SK-N-SH (cell line): ENCODE measurements around the gene CIDEC. TPM values are rescaled to one million over a fixed set of nuclear protein-coding genes. Genes with fewer than 3 reads are reported as not detected.

Experiments used
- CTCF ChIA-PET: fragments of 300-600, 350-600 bp; formaldehyde crosslinking; extraction: SDS; loops from one replicate; lab custom pipeline; 2021; lab: Yijun Ruan, JAX
- POLR2A ChIA-PET: fragments of 350-600 bp; sonication (Branson Sonifier 250); formaldehyde crosslinking; extraction: SDS; loops from one replicate; lab custom pipeline; 2020; ENCODE audit warnings: antibody characterized with exemption, inconsistent platforms; lab: Yijun Ruan, JAX
- DNase-seq: peaks from one replicate; pipeline ENCODE4 v3.0.0; 2012
- H2AFZ ChIP-seq: fragments of 200-600 bp; sonication (generic); 2 replicates; pipeline ENCODE4 v1.8.1; 2016; ENCODE audit warnings: antibody characterized with exemption, mild to moderate bottlenecking, low read depth
- H3F3A ChIP-seq: fragments of 200-600 bp; sonication (generic); replicated peaks from 2 replicates; pipeline ENCODE3; 2016; ENCODE audit warnings: antibody characterized with exemption, mild to moderate bottlenecking; ENCODE audit not compliant: insufficient read depth
- H3K27ac ChIP-seq, 2 experiments: fragments of 200-500 bp in 1 of 2; fragments of 200-600 bp in 1 of 2; sonication (Bioruptor generic) in 1 of 2; sonication (generic), shearing (Covaris generic) in 1 of 2; 2 replicates each; pipeline versions ENCODE4 v1.5.1 to v1.6.1; 2014 to 2016; ENCODE audit warnings: low read depth in 2 of 2, inconsistent platforms in 1 of 2, low read length in 1 of 2, mild to moderate bottlenecking in 1 of 2, mixed read lengths in 1 of 2
- H3K27me3 ChIP-seq: fragments of 200-600 bp; sonication (generic), shearing (Covaris generic); 2 replicates; pipeline ENCODE4 v1.6.1; 2016; ENCODE audit warnings: mixed run types; ENCODE audit not compliant: insufficient read depth
- H3K36me3 ChIP-seq, 2 experiments: fragments of 200-500 bp in 1 of 2; fragments of 200-600 bp in 1 of 2; sonication (Bioruptor generic) in 1 of 2; sonication (generic) in 1 of 2; replicated peaks in 1 of 2; 2 replicates each; pipeline versions ENCODE3 to v1.5.1; 2014 to 2016; ENCODE audit warnings: low read length in 1 of 2, mild to moderate bottlenecking in 1 of 2; ENCODE audit not compliant: insufficient read depth in 2 of 2, control insufficient read depth in 1 of 2
- H3K4me1 ChIP-seq, 2 experiments: fragments of 200-500 bp in 1 of 2; fragments of 200-600 bp in 1 of 2; sonication (Bioruptor generic) in 1 of 2; sonication (generic), shearing (Covaris generic) in 1 of 2; 2 replicates each; pipeline versions ENCODE4 v1.5.1 to v1.6.1; 2014 to 2016; ENCODE audit warnings: low read depth in 1 of 2, low read length in 1 of 2, mixed run types in 1 of 2; ENCODE audit not compliant: insufficient read depth in 2 of 2, control insufficient read depth in 1 of 2
- H3K4me2 ChIP-seq: fragments of 200-600 bp; sonication (generic), shearing (Covaris generic); 2 replicates; pipeline ENCODE4 v1.6.1; 2017; ENCODE audit warnings: mixed run types
- H3K4me3 ChIP-seq, 2 experiments: fragments of 200-500 bp in 1 of 2; fragments of 200-600 bp in 1 of 2; sonication (Bioruptor generic) in 1 of 2; sonication (generic), shearing (Covaris generic) in 1 of 2; 2 replicates each; pipeline versions ENCODE4 v1.5.1 to v1.8.1; 2014 to 2016; ENCODE audit warnings: low read depth in 2 of 2, inconsistent platforms in 1 of 2, low read length in 1 of 2, mild to moderate bottlenecking in 1 of 2, mixed read lengths in 1 of 2, moderate library complexity in 1 of 2
- H3K79me2 ChIP-seq: fragments of 200-600 bp; sonication (generic); 2 replicates; pipeline ENCODE4 v1.8.1; 2017; ENCODE audit warnings: mild to moderate bottlenecking; ENCODE audit not compliant: insufficient read depth
- H3K9ac ChIP-seq: fragments of 200-600 bp; sonication (generic); 2 replicates; pipeline ENCODE4 v1.6.1; 2017; ENCODE audit warnings: mixed run types
- H3K9me2 ChIP-seq: fragments of 200-600 bp; sonication (generic); 2 replicates; pipeline ENCODE4 v1.6.1; 2017; ENCODE audit warnings: mixed run types
- H3K9me3 ChIP-seq: fragments of 200-600 bp; sonication (generic); 2 replicates; pipeline ENCODE4 v1.6.1; 2017; ENCODE audit warnings: mixed run types, mild to moderate bottlenecking, moderate library complexity
- H4K20me1 ChIP-seq: fragments of 200-600 bp; sonication (generic); 2 replicates; pipeline ENCODE4 v1.6.1; 2017; ENCODE audit warnings: mild to moderate bottlenecking, mixed run types; ENCODE audit not compliant: insufficient read depth
- ELF1 ChIP-seq: IDR thresholded peaks from 2 replicates; pipeline ENCODE4 v1.4.0; 2012
- EP300 ChIP-seq, 2 experiments: IDR thresholded peaks; 2 replicates each; pipeline versions ENCODE4 v1.4.0 to v1.6.1; 2012; ENCODE audit warnings: borderline replicate concordance in 1 of 2, low read depth in 1 of 2, low read length in 1 of 2
- EZH2phosphoT487 ChIP-seq: fragments of 200-600 bp; sonication (generic); IDR thresholded peaks from 2 replicates; pipeline ENCODE4 v1.6.1; 2017; ENCODE audit warnings: low read depth, mixed run types, mild to moderate bottlenecking, antibody characterized with exemption, moderate library complexity, borderline replicate concordance
- FOXJ3 ChIP-seq: sonication (generic); formaldehyde crosslinking; IDR thresholded peaks from 2 replicates; pipeline ENCODE4 v1.5.1; 2020; ENCODE audit warnings: mild to moderate bottlenecking, missing genetic modification reagents
- GATA2 ChIP-seq: sonication (generic); formaldehyde crosslinking; IDR thresholded peaks from 2 replicates; pipeline ENCODE4 v1.5.0; 2020; ENCODE audit warnings: mild to moderate bottlenecking, missing genetic modification reagents
- JUND ChIP-seq: IDR thresholded peaks from 2 replicates; pipeline ENCODE4 v1.4.0; 2012
- MEF2A ChIP-seq: IDR thresholded peaks from 2 replicates; pipeline ENCODE4 v1.4.0; 2012; ENCODE audit warnings: low read depth, borderline replicate concordance
- MXI1 ChIP-seq: IDR thresholded peaks from 2 replicates; pipeline ENCODE4 v1.6.1; 2012; ENCODE audit warnings: mild to moderate bottlenecking, low read depth, low read length, improper control_type of control experiment
- NRF1 ChIP-seq: IDR thresholded peaks from 2 replicates; pipeline ENCODE4 v1.6.1; 2012; ENCODE audit warnings: low read depth, mild to moderate bottlenecking, low read length
- RAD21 ChIP-seq: IDR thresholded peaks from 2 replicates; pipeline ENCODE4 v1.6.1; 2012; ENCODE audit warnings: mild to moderate bottlenecking, low read length
- RCOR1 ChIP-seq: fragments of 150-350 bp; IDR thresholded peaks from 2 replicates; pipeline ENCODE4 v1.6.1; 2017; ENCODE audit warnings: antibody characterized with exemption, low read length
- RXRA ChIP-seq: IDR thresholded peaks from 2 replicates; pipeline ENCODE4 v1.4.0; 2012; ENCODE audit warnings: low read depth, mild to moderate bottlenecking, borderline replicate concordance
- SIN3A ChIP-seq: IDR thresholded peaks from 2 replicates; pipeline ENCODE4 v1.6.1; 2012; ENCODE audit warnings: low read depth, mild to moderate bottlenecking, low read length, moderate library complexity, borderline replicate concordance
- TCF12 ChIP-seq: IDR thresholded peaks from 2 replicates; pipeline ENCODE4 v1.4.0; 2012
- WGBS: methylation state at CpG from one replicate; pipeline ENCODE4 v1.1.6; 2017; ENCODE audit warnings: low lambda C conversion rate; 5-methylcytosine and 5-hydroxymethylcytosine counted together
- polyA plus RNA-seq, 3 experiments: library from polyadenylated mRNA; depleted of rRNA; stranded (reverse); fragments of >200 nt; gene quantifications; 2 replicates each; pipeline ENCODE4 v1.2.3, GENCODE V29; 2012
- TF ChIP-seq, protein P1 (sequence below): fragments of 150-350 bp; IDR thresholded peaks from 2 replicates; pipeline ENCODE4 v1.6.1; 2016; ENCODE audit warnings: mild to moderate bottlenecking, low read depth, low read length

CIDEC gene
- polyA plus RNA-seq, 1 of the 3 experiments (the other 2 are of a cell fraction) = not detected

DNA sequence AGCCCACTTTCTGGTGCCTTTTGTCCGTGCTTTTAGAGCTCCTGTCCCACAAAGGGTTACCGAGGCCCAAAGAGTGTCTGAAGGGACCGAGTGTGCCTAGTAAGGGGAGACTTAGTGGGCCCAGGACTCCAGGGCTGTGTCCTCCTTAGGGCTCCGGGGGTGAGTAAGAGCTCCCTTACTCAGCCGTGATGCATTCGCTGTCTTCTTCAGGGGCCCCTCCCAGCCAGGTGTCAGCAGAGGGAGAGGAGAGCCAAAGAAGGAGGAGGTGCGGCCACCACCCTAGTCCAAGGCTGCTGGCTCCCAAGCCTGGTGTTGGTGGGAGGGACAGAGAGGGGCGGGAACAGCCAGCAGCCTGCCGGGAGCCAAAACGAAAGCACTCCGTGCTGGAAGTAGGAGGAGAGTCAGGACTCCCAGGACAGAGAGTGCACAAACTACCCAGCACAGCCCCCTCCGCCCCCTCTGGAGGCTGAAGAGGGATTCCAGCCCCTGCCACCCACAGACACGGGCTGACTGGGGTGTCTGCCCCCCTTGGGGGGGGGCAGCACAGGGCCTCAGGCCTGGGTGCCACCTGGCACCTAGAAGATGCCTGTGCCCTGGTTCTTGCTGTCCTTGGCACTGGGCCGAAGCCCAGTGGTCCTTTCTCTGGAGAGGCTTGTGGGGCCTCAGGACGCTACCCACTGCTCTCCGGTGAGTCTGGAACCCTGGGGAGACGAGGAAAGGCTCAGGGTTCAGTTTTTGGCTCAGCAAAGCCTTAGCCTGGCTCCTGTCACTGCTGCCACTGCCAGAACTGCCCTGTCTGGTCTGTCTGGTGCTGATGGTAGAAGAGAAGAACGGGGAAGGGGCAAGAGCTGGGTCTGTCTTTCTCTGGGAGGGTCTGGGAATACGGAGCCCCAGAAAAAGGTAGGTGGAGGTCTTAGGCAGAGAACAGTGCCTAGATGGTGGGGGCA lies 37.0 kb upstream of the CIDEC start, which contains the start of gene IL17RC (continued):
- TF ChIP-seq ELF1 (no peak), NRF1 (no peak), EP300 (IDR thresholded peaks at IDR 0.05; ENCODE audit: borderline replicate concordance in 1 of 2, low read depth in 1 of 2, low read length in 1 of 2) (no peak), FOXJ3 (CRISPR knock-in tag) (no peak), RCOR1 (no peak)
- TF ChIP-seq, protein P1, sequence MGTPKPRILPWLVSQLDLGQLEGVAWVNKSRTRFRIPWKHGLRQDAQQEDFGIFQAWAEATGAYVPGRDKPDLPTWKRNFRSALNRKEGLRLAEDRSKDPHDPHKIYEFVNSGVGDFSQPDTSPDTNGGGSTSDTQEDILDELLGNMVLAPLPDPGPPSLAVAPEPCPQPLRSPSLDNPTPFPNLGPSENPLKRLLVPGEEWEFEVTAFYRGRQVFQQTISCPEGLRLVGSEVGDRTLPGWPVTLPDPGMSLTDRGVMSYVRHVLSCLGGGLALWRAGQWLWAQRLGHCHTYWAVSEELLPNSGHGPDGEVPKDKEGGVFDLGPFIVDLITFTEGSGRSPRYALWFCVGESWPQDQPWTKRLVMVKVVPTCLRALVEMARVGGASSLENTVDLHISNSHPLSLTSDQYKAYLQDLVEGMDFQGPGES = no peak

DNA sequence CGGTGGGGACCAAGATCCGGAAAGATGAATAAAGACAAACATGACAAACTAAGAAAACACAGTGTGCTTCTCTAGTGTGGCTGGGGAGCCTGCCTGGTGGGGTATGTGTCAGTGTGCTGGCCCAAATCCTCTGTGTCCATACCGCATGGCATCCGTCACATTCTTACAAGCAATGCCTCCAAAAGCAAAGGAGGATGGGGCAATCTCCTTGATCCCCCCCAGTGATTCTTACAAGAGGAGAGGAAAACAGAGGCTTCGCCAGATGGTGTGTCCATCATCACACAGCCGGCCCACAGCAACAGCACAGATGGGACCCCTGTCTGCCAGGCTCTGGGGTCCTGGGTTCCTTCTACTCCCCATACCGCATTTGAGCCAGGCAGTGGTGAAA lies 36.3 kb upstream of the CIDEC start:
- H3K27ac ChIP-seq = peak overlapping the region; percentile 36 to 55; a peak in 3 of 4 replicates
- WGBS = 77% methylated on average over 7 of the region's 7 CpGs
- peak overlapping the region; percentile 48 to 55; a peak in 3 of 4 replicates for H3K4me3 ChIP-seq
- ChIA-PET CTCF (interaction anchor here (1.5 to 3.7 kb wide), 2 partner anchors 10 to 16 kb away, joined by 5 to 31 read pairs; partner anchors contain the start of gene CRELD1), POLR2A (no interaction called here)
- no peak overlapping the region for H2AFZ ChIP-seq
- H4K20me1 ChIP-seq = no peaks in the 10 kb centered on the region
- H3K9me3 ChIP-seq = no peaks in the 10 kb centered on the region
- H3K36me3 ChIP-seq = no peaks in the 10 kb centered on the region
- no peak for DNase-seq
- peak overlapping the region; percentile 44; the same call in 1 of the 2 replicates for H3K9ac ChIP-seq
- TF ChIP-seq, protein P1 = no peak
- TF ChIP-seq JUND = no peak
- TF ChIP-seq RXRA = no peak
- TF ChIP-seq NRF1 = no peak
- TF ChIP-seq RCOR1 = no peak
- TF ChIP-seq TCF12 = no peak
- no peak for TF ChIP-seq SIN3A
- TF ChIP-seq EZH2phosphoT487 = no peak
- no peak for TF ChIP-seq MEF2A
- no peak for TF ChIP-seq RAD21
- TF ChIP-seq EP300 (IDR thresholded peaks at IDR 0.05; ENCODE audit: borderline replicate concordance in 1 of 2, low read depth in 1 of 2, low read length in 1 of 2) = no peak
- TF ChIP-seq MXI1 = no peak
- no peak for TF ChIP-seq GATA2
- H3K79me2 ChIP-seq = no peaks in the 10 kb centered on the region
- peaks cover 6% of the 10 kb centered on the region for H3F3A ChIP-seq
- no peaks in the 10 kb centered on the region for H3K9me2 ChIP-seq
- H3K27me3 ChIP-seq = no peaks in the 10 kb centered on the region
- peaks cover 6 to 44% of the 10 kb centered on the region in 2 experiments; a peak in 3 of 4 replicates for H3K4me1 ChIP-seq
- peak overlapping the region; percentile 86 for H3K4me2 ChIP-seq
